ENCODE measurements around the gene MACROD2.

MACROD2 gene

DNA sequence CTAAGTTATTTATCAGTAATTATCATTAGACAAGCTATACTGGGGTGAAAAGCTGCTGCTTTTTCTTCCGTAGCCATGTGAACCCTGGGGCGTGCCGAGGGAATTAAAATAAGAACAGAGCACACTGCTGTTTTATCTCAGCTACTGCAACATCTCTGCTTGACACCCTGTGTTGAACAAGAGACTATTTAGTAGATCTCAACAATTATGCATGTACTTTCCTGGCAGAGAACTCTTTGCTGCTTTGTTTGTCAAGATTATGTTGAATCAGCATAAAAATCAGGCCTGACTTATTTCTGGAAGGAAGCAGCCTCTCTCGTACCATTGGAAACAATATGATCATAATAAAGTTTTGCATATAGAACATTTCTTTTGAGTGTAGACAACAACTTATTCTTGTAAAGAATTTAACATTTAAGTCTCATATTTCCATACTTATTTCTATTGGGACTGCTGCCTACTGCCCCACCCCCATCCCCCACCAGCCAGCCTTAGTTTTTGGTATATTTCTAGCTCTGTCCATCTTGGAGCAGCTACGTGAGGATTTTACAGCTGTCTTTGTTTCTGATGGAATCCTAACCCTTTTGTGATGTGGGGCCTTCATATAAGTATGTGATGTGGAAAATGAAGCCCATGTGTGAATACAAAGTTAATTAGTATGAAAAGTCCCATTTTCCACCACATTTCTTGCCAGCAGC is 1566.5 kb downstream of the MACROD2 start:
- Histone ChIP-seq H3K27me3 (no peaks in the 10 kb centered on the region), H3K4me1 (peaks cover 6 to 18% (median 15%) of the 10 kb centered on the region in 10 experiments; a peak in 15 of 20 replicates), H3K27ac (no peak overlapping the region), H3K4me3 (no peak overlapping the region), H3K36me3 (no peaks in the 10 kb centered on the region), H4K20me1 (no peaks in the 10 kb centered on the region), H3K9me3 (replicated peaks in 1 of 11) (peaks cover 0 to 15% (median 7%) of the 10 kb centered on the region in 11 experiments; a peak in 10 of 22 replicates), H3K9ac (no peak overlapping the region), H3K4me2 (no peak overlapping the region)
- no peak for TF ChIP-seq Cebpa-rat (IDR thresholded peaks at IDR 0.05)

DNA sequence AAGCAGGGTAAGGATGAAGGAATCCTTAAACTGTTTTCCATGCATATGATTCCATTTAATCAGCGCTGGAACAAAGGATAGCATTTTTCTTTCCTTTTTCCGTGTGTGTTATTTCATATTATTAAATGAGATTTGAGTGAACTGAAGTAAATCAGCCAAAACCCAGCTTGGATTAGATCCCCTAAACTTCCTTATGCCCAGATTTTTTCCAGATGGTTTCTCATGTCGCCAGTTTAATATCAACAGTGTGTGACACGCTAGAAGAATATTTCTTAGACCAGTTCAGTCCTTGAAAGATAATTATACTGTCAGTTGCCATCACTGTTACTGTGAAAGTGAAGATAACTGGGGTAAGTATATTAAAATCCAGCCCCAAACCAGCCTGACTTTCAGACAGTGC is 1568.5 kb downstream of the MACROD2 start:
- Histone ChIP-seq H3K27ac (no peak overlapping the region), H3K27me3 (no peaks in the 10 kb centered on the region), H3K4me1 (peaks cover 12 to 34% (median 17%) of the 10 kb centered on the region in 10 experiments; a peak in 18 of 20 replicates), H3K9me3 (replicated peaks in 1 of 11) (peaks cover 0 to 6% (median 0%) of the 10 kb centered on the region in 11 experiments; a peak in 3 of 22 replicates), H3K4me2 (no peak overlapping the region), H3K9ac (no peak overlapping the region), H3K36me3 (no peaks in the 10 kb centered on the region), H4K20me1 (no peaks in the 10 kb centered on the region), H3K4me3 (no peak overlapping the region)
- no peak for TF ChIP-seq Cebpa-rat (IDR thresholded peaks at IDR 0.05)

DNA sequence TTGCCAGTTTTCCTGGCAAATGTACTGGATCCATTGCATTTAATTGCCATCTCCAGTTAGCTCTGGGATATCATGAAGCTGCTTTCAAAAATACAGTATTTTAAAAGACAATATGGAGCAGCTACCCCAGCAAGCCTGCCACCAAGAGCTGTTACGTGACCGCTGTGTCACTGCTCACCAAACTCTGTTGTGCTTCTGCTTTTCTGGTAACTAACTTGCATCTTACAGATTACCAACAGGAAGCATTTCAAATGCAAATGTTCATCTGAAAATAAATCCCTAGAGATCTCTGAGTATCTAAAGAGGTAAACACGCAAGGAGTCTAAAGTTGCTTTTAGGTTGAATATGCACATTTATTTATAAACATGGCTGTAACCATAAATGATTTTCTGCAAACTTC is 1569.7 kb downstream of the MACROD2 start:
- Histone ChIP-seq H4K20me1 (no peaks in the 10 kb centered on the region), H3K9me3 (replicated peaks in 1 of 11) (peaks cover 0 to under 1% (median 0%) of the 10 kb centered on the region in 11 experiments; a peak in 1 of 22 replicates), H3K4me1 (peaks cover 12 to 38% (median 18%) of the 10 kb centered on the region in 10 experiments; a peak in 18 of 20 replicates), H3K27me3 (no peaks in the 10 kb centered on the region), H3K4me3 (no peak overlapping the region), H3K36me3 (no peaks in the 10 kb centered on the region), H3K9ac (no peak overlapping the region), H3K27ac (peak overlapping the region in 1 of 11 experiments; percentile 18; a peak in 1 of 22 replicates), H3K4me2 (peak overlapping the region in 8 of 11 experiments; percentile 16 to 40 (median 24); a peak in 15 of 22 replicates)
- TF ChIP-seq Cebpa-rat (IDR thresholded peaks at IDR 0.05), result no peak

DNA sequence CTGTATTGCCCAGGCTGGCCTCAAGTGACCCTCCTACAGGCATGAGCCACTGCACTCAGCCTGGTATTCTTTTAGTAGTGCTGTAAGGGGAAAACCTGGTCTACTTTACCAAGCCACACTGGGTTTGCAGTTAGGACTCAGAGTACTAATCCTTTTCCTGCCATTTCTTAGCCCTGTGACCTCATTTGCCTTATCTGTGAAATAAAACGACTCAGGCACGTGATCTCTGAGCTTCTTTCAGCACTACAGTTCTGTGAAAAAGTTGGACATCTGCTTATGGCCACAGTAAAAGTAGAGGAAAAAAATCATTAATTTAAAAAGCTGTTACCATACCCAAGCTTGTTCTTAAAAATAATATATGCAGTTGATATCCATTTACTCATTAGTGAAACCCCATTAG is 1570.5 kb downstream of the MACROD2 start:
- Histone ChIP-seq H3K27ac (peak overlapping the region in 1 of 11 experiments; percentile 18; a peak in 2 of 22 replicates), H3K36me3 (no peaks in the 10 kb centered on the region), H3K4me1 (peaks cover 12 to 38% (median 18%) of the 10 kb centered on the region in 10 experiments; a peak in 18 of 20 replicates), H4K20me1 (no peaks in the 10 kb centered on the region), H3K9me3 (replicated peaks in 1 of 11) (peaks cover 0 to 8% (median 0%) of the 10 kb centered on the region in 11 experiments; a peak in 1 of 22 replicates), H3K9ac (no peak overlapping the region), H3K4me2 (peak overlapping the region in 8 of 11 experiments; percentile 1 to 43 (median 24); a peak in 6 of 22 replicates), H3K27me3 (no peaks in the 10 kb centered on the region), H3K4me3 (no peak overlapping the region)
- TF ChIP-seq Cebpa-rat (IDR thresholded peaks at IDR 0.05), result no peak

DNA sequence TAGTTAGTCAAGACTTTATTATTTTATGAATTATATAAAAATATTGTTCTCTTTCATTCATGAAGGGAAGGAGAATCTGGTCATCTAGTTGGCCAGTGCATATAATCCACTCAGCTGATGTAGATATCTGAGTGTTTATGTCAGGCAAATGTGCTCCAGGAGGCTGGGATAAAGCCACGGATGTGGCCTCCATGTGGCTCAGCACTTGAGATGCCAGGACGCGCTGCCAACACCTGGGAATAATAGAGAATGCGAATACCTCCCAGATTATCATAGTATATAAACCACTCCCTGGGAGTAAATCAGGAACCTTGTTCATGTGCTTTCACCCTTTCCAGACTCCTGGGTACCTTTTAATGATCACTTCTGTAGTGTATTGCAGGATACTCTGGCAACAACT is 1571.9 kb downstream of the MACROD2 start:
- no peaks in the 10 kb centered on the region for H3K27me3 ChIP-seq
- H3K4me3 ChIP-seq, result no peak overlapping the region
- peaks cover 12 to 38% (median 18%) of the 10 kb centered on the region in 10 experiments; a peak in 18 of 20 replicates for H3K4me1 ChIP-seq
- no peaks in the 10 kb centered on the region for H4K20me1 ChIP-seq
- H3K4me2 ChIP-seq, result no peak overlapping the region; a peak in 1 of 22 replicates
- no peak for TF ChIP-seq Cebpa-rat (IDR thresholded peaks at IDR 0.05)
- no peak overlapping the region for H3K27ac ChIP-seq
- H3K9me3 ChIP-seq (replicated peaks in 1 of 11), result peaks cover 0 to 8% (median 0%) of the 10 kb centered on the region in 11 experiments; a peak in 1 of 22 replicates
- no peaks in the 10 kb centered on the region for H3K36me3 ChIP-seq
- H3K9ac ChIP-seq, result no peak overlapping the region

DNA sequence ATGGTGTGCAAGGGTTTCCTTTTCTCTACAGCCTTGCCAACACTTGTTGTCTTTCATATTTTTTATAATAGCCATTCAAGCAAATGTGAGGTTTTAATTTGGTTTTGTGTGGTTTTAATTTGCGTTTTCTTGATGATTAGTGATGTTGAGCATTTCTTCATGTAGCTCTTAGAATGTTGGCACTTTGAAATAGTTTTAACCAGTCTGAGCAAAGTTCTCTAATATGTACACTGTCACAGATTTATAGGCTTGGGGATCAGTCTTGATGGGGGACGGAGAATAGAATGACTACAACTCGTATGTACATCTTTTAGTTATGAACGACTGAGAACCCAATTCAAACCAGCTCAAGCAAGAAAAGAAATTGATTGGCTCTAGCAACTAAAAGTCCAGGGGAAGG is 1574.8 kb downstream of the MACROD2 start:
- no peak for TF ChIP-seq Cebpa-rat (IDR thresholded peaks at IDR 0.05)
- no peaks in the 10 kb centered on the region for H3K27me3 ChIP-seq

DNA sequence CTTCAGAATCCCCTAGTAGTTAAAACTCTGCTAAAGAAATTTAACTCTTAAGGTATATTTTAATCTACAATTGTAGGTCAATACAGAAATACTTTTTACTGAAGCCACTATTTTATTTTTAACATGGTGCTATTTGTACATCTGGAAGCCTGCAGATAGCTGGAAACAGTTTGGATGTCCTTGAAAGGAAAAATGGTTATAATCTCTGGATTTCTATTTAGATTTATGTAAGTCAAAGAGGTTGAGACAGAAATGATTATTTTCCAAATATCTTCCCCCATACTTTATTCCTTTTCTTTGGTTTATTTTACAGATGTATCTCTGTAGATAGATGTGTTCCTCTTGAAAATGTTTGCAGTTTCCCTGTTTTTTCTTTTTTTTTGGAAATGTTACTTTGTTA is 1575.7 kb downstream of the MACROD2 start:
- Histone ChIP-seq H4K20me1 (no peaks in the 10 kb centered on the region), H3K9ac (no peak overlapping the region), H3K4me1 (peaks cover 0 to 23% (median 11%) of the 10 kb centered on the region in 10 experiments; a peak in 14 of 20 replicates), H3K36me3 (no peaks in the 10 kb centered on the region), H3K9me3 (replicated peaks in 1 of 11) (0 out of 22 replicates have a peak, but pooled peaks cover 0 to 8% (median 0%) of the 10 kb centered on the region in 11 experiments), H3K27me3 (no peaks in the 10 kb centered on the region), H3K4me3 (no peak overlapping the region), H3K27ac (no peak overlapping the region), H3K4me2 (no peak overlapping the region)
- no peak for TF ChIP-seq Cebpa-rat (IDR thresholded peaks at IDR 0.05)

More for the DNA sequence above, 1574.8 kb downstream of the MACROD2 start:
- Histone ChIP-seq H3K4me3 (no peak overlapping the region), H3K9ac (no peak overlapping the region), H3K36me3 (no peaks in the 10 kb centered on the region), H3K4me1 (peaks cover 7 to 32% (median 15%) of the 10 kb centered on the region in 10 experiments; a peak in 18 of 20 replicates), H3K9me3 (replicated peaks in 1 of 11) (0 out of 22 replicates have a peak, but pooled peaks cover 0 to 8% (median 0%) of the 10 kb centered on the region in 11 experiments), H3K4me2 (no peak overlapping the region), H4K20me1 (no peaks in the 10 kb centered on the region), H3K27ac (no peak overlapping the region)

DNA sequence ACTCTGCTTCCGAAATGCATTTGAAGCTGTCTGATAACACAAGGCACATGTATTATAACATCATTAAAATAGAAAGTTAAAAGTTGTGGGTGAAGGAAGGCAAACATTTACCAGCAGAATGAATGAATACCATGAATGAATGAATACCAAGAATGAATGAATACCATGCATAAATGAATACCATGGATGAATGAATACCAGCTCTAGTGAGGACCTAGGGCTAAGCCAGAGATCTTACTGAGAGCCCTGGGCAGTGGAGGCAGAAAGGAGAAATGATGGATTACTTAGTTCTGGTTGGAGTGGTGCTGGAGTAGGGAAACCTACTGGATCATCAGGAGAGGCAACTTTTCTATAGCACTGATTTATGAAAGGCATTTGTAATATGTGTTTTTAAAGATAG is 1579.9 kb downstream of the MACROD2 start:
- H3K9ac ChIP-seq, result no peak overlapping the region
- no peak overlapping the region for H3K4me3 ChIP-seq
- H3K9me3 ChIP-seq (replicated peaks in 1 of 11), result 0 out of 22 replicates have a peak, but pooled peaks cover 0 to 5% (median 0%) of the 10 kb centered on the region in 11 experiments
- no peaks in the 10 kb centered on the region for H3K36me3 ChIP-seq
- no peaks in the 10 kb centered on the region for H3K4me1 ChIP-seq
- H3K27me3 ChIP-seq, result no peaks in the 10 kb centered on the region
- H3K27ac ChIP-seq, result no peak overlapping the region
- no peaks in the 10 kb centered on the region for H4K20me1 ChIP-seq
- TF ChIP-seq Cebpa-rat (IDR thresholded peaks at IDR 0.05), result no peak
- H3K4me2 ChIP-seq, result no peak overlapping the region

DNA sequence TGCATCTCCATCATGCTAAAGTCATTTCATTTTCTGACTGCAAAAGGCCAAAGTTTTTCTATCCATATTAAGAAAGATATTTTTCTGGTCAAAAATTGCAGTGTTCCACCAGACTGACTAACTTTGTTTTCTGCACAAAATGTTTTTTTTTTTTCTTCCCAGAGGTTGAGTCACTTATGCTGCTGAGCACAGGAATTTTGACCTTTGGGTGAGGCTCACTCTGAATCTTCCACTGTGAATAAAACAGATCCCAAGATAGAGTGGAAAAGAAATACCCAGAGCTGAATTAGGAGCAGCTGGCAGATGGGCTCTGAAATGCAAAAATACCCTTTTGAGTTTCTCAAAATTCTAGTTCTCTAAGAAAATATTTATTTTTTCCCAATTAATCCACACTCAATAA is 1581.1 kb downstream of the MACROD2 start:
- Histone ChIP-seq H3K9ac (no peak overlapping the region), H3K9me3 (replicated peaks in 1 of 11) (no peaks in the 10 kb centered on the region), H3K27me3 (no peaks in the 10 kb centered on the region), H3K4me1 (no peaks in the 10 kb centered on the region), H4K20me1 (no peaks in the 10 kb centered on the region), H3K4me2 (no peak overlapping the region), H3K36me3 (no peaks in the 10 kb centered on the region), H3K27ac (no peak overlapping the region), H3K4me3 (no peak overlapping the region)
- TF ChIP-seq Cebpa-rat (IDR thresholded peaks at IDR 0.05), result no peak

Measured in BLaER1 treated with 17β-estradiol and CSF1 and Interleukin-3, amounts not matched to agents 10 nM and 100 nM (cell line).